T1000 (cell line): Measurements from ENCODE around the gene SLC7A9.

ENCODE experiments used
- DNase-seq: peaks from one replicate; lab custom pipeline; 2025; ENCODE audit warnings: mixed read lengths; lab: John Stamatoyannopoulos, UW

Gene SLC7A9

GRCh38 chr19:32828643-32829344 lies 40.8 kb downstream of the SLC7A9 start:
- no peak for DNase-seq

DNA sequence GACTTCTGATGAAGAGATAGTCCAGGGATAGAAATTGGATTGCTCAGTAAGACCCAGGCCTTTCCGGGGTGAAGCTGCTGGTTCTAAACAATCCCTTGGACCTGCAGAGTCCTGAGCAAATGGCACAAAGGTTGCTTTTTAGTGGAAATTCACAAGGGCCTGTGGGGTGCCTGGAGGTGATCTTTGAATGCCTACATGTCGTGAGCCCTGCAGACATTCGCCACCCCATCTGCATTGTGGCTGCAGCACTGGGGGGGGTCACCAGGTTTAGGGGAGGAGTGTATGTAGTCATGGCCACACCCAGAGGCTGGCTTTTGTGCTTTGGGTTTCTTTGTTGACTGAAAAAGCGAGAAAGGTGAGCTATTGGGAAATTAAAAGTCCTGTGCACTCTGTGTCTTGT lies 41.4 kb downstream of the SLC7A9 start:
- DNase-seq = no peak

GRCh38 chr19:32824916-32825608 lies 44.5 kb downstream of the SLC7A9 start:
- no peak for DNase-seq

DNA sequence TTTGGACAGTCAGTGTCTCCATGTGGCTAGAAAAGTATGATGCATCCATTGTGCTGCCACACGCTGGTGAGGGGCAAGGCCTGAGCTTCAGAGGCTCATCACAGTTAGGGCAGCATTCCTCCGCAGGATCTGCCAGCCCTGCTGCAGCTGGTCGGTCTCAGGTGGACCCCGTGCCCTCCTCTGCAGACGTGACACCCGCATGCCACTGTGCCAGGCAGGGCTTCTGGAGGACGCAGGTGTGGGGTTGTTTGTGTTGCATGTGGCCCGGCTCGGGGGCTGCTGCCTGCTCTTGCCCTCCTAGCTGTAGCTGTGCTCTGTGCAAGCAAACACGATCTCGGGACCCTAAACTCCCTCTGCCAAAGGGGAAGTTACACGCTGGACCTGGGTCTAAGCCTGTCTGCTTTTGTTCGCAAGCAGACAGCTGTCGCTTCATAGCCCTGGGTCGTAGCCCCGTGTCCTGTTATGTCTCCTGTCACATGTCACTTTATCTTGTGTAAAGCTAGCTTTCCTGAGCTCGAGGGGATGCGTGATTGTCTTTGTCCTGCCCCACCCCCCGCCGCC lies 45.3 kb downstream of the SLC7A9 start:
- no peak for DNase-seq

DNA sequence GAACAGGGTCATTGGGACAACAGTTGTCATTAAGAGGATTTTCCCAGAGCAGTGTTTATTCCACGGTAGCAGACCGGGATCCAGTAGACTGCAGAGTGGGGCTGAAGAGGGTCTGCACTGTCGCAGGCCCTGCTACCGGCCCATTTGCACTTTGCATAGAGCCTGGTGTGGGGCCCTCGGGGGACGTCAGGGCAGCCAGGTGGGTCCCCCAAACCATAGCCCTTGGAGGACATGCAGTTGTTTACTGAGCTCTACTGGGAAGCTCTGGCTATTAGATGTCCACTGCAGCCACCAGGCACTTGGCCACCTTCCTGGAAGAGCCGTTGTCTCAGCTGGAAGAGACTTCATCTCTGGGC lies 45.8 kb downstream of the SLC7A9 start:
- no peak for DNase-seq

GRCh38 chr19:32822916-32823746 lies 46.4 kb downstream of the SLC7A9 start:
- DNase-seq = no peak

DNA sequence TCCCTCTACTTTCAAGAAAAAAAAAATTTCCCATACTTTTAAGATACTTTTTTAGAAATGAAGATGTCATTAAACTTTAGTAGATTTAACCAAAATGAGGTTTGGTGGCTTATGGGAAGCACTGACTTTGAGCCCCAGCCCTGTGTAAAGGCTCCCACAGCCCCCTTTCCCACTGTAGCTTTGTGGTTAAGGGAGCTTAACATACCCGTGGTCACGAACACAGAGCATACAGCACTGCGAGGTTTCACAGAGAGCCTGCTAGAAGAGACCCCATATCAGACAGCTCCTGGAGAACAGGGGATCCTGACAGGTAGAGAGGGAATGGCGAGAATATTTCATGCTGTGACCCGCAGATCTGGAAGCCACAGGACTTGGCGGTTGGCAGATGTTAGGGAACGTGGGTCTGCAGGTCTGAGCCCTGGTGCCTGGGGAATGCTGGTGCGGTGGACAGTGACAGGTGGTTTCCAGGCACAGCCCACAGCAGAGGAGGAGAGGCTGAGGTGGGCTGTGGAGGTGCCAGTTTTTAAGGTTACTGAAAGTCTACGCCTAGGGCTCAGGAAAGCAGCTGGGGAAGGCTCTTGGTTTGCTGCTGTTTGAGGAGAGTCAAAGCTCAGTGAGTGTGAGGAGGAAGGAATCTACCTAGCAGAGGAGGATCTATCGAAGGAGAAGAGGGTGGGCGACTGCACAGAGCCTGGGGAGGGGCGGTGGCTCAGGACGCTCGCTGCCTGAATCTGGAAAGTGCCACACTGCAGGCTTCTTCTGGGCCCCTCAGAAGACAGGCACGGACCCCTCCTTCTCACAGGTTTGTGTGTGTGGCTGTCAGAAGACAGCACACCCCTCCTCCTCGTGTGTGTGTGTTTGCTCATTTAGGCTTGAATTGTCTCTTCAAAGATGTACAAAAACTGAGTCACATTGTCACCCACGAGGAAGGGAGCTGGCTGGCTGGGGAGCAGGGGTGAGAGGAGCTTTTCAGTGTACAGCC lies 49.9 kb downstream of the SLC7A9 start:
- no peak for DNase-seq

DNA sequence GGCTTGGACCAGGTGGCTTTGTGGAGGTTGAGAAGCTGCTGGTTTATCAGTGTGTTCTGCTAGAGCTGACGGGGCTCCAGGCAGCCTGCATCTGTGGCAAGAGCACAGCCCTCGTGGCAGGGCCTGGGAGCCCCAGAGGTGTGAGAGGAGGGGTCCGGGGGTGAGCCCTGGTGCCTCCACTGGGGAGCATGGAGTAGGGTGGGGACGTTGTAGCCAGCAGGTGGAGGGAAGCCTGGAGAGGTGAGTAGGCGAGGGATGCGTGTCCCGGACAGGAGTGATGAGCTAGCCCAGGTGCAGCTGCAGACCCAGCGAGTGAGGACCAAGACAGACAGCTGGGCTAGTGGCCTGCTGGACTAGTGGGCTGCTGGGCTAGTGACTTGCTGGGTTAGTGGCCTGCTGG lies 51.0 kb downstream of the SLC7A9 start:
- no peak for DNase-seq

GRCh38 chr19:32817569-32818476 lies 51.7 kb downstream of the SLC7A9 start:
- DNase-seq = no peak

- no peak for DNase-seq
Observed at GRCh38 chr19:32816555-32817099, 52.9 kb downstream of the SLC7A9 start.

DNA sequence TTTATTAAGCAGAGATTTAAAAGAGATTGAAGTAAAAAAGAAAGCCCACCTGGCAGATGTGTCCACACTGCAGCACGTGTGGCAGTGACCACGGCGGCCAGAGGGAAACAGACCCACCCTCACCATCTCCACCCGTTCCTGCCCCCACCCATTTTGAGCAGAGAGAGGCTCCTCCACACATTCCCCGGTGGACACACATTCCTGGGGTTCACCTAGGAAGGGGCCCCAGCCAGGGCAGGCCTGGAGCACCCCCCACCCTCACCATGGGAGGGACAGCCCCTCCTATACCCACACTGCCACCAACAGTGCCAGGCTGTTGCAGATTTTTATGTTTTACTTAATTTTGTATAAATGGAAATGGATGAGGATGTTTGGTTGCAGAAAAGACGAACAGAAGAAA lies 54.9 kb downstream of the SLC7A9 start:
- DNase-seq = no peak

DNA sequence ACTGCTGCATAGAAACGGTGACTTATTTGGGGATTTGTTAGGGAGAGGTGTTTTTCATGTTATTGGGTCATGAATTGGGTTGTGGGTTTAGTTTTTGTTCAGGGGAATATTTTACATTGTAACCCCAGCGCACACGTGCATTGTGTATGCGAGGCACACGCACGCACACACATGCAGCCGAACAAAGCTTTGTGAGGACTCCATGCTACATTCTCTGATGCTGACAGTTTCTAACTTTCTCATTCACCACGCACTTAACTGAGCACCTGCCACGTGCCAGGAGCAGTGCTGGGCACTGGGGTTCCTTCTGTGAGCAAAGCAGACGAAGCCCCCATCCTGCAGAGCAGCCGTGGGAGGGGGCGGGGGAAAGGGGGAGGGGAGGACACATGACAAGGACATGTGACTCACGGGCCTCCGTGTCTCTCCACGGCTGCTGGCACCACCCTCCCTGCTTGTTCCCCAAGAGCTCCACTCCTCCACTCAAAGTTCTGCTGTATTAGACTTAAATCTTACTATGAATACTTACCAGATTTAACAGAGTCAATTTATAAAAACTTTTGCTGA lies 55.6 kb downstream of the SLC7A9 start:
- no peak for DNase-seq

DNA sequence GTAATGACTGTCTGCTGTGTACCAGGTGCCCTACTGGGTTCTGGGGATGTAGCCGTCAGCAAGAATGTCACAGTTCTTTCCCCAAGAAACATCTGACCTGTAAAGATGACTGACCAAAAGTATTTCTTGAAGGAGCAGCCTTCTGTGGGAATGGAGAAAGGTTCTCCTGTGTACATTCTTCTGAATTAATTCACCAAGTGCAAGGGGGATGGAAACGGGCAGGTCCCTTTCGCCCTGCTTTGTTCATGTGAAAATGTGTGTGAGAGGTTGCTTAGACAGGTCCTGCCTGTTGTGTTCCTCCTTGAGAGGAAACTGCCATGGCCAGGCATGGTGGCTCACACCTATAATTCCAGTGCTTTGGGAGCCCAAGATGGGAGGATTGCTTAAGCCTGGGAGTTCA lies 57.0 kb downstream of the SLC7A9 start:
- DNase-seq = no peak

GRCh38 chr19:32812036-32812435 lies 57.5 kb downstream of the SLC7A9 start:
- no peak for DNase-seq

GRCh38 chr19:32811151-32811550 lies 58.4 kb downstream of the SLC7A9 start:
- no peak for DNase-seq

DNA sequence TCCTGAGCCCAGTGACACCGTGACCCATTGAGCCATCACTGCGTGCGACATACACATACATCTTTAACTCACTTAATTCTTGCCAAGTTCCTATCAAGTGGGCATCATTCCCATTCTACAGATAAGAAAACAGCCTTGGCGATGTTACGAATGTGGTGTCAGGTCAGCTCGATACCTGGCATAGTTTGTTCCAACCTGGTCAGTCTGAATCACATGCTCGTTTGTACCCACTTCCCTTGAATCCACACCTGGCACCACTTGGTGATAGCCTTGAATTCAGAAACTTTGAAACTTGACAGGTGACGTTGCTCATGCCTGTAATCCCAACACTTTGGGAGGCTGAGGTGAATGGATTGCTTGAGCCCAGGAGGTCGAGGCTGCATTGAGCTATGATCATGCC lies 59.1 kb downstream of the SLC7A9 start:
- no peak for DNase-seq

- DNase-seq = no peak
Observed at GRCh38 chr19:32809754-32810153, 59.8 kb downstream of the SLC7A9 start.

- DNase-seq = no peak
Observed at GRCh38 chr19:32809254-32809653, 60.3 kb downstream of the SLC7A9 start.

- DNase-seq = no peak
Observed at GRCh38 chr19:32808236-32808635, 61.3 kb downstream of the SLC7A9 start.

- DNase-seq = no peak
Observed at GRCh38 chr19:32802840-32803239, 66.7 kb downstream of the SLC7A9 start.
